Measurements from ENCODE around the gene TRIM62. TPM values are rescaled to one million over a fixed set of nuclear protein-coding genes. Genes with fewer than 3 reads are reported as not detected.
A peak's percentile ranks its signal among the peaks of the same experiment; 100 is the strongest.

Gene TRIM62
- total RNA-seq, 4 donors from 2014 or later = 25.8 to 32.0 (median 29.9) TPM

GRCh38 chr1:33097137-33097611 is 84.7 kb downstream of the TRIM62 start:
- TF ChIP-seq CTCF (IDR thresholded peaks at IDR 0.05) = no peak
- no peak for TF ChIP-seq POLR2A (IDR thresholded peaks at IDR 0.05)
- no peak overlapping the region for H3K4me3 ChIP-seq (ENCODE audit: low read depth, poor library complexity, severe bottlenecking)
- DNase-seq (ENCODE audit: low spot score in 2 of 2) = peak in 1 of 2 donors; percentile 53
- WGBS, 2 donors = 94 to 98% methylated on average over 3 of the region's 3 CpGs
- intact Hi-C loops (cut with DNase I; ENCODE audit: low total_unique reads) = loop anchor here (5.0 kb wide), 1 partner anchor 270 kb away; no protein-coding TSS in a partner anchor

- no peak overlapping the region for H3K4me3 ChIP-seq (ENCODE audit: low read depth, poor library complexity, severe bottlenecking)
- peak in 1 of 2 donors; percentile 70 for DNase-seq (ENCODE audit: low spot score in 2 of 2)
- intact Hi-C loops (cut with DNase I; ENCODE audit: low total_unique reads) = loop anchor here (5.0 kb wide), 1 partner anchor 271 kb away; no protein-coding TSS in a partner anchor
- WGBS, 2 donors = 80 to 89% methylated on average over 7 of the region's 7 CpGs
- no peak for TF ChIP-seq CTCF (IDR thresholded peaks at IDR 0.05)
- TF ChIP-seq POLR2A (IDR thresholded peaks at IDR 0.05) = no peak
Measured at GRCh38 chr1:33096363-33097005, 85.4 kb downstream of the TRIM62 start.

Other genes with a start within 250 kb of the TRIM62 start
- 10 to 100 TPM; 29.5 to 42.6 (median 37.5) TPM for gene RNF19B, start 217.2 kb downstream of the TRIM62 start, total RNA-seq
- gene AK2, start 145.2 kb downstream of the TRIM62 start, total RNA-seq = 100 to 1,000 TPM in 3 of 4 donors, 10 to 100 TPM in 1; 90.0 to 247 (median 144) TPM
- 10 to 100 TPM in 1 of 4 donors, 1 to 10 TPM in 3; 2.2 to 13.7 (median 3.5) TPM for gene AZIN2, start 100.9 kb downstream of the TRIM62 start, total RNA-seq
- gene ZNF362, start 74.4 kb upstream of the TRIM62 start, total RNA-seq = 10 to 100 TPM in 3 of 4 donors, 1 to 10 TPM in 1; 7.0 to 24.3 (median 19.9) TPM
- not detected for gene A3GALT2, start 139.1 kb upstream of the TRIM62 start, total RNA-seq
- 100 to 1,000 TPM in 1 of 4 donors, 10 to 100 TPM in 3; 70.2 to 114 (median 77.2) TPM for gene PHC2, start 249.1 kb upstream of the TRIM62 start, total RNA-seq